Omental fat pad (tissue), 4 donors: ENCODE data around the gene ATP9A. TPM values are rescaled to one million over a fixed set of nuclear protein-coding genes. Genes with fewer than 3 reads are reported as not detected.

ENCODE experiments used
- ATAC-seq: fragments of 150-250 bp; one replicate; pipeline ENCODE4 v1.9.1; 2016; ENCODE audit warnings: mild to moderate bottlenecking, moderate library complexity; ENCODE audit not compliant: low FRiP score
- DNase-seq: peaks from one replicate; pipeline ENCODE4 v3.0.0-alpha.2; 2019; ENCODE audit warnings: low spot score
- CTCF ChIP-seq, 3 donors: fragments of 450-650 bp; IDR thresholded peaks; one replicate each; pipeline ENCODE4 v1.5.1; 2016 to 2017; ENCODE audit warnings: antibody characterized with exemption in 3 of 3, mild to moderate bottlenecking in 3 of 3, moderate library complexity in 2 of 3
- total RNA-seq, 4 donors: library from RNA; depleted of rRNA; stranded (reverse); fragments of >200 nt; gene quantifications; one replicate each; pipeline ENCODE4 v1.1.0, GENCODE V29; 2016

ATP9A gene
- total RNA-seq, 4 donors from 2014 or later, result 16.7 to 129 (median 55.0) TPM

GRCh38 chr20:51801122-51801822 lies 33.1 kb upstream of the ATP9A start:
- DNase-seq, result no peak
- no peak for TF ChIP-seq CTCF (IDR thresholded peaks at IDR 0.05)
- ATAC-seq, result no peak

GRCh38 chr20:51800872-51801121 lies 32.6 kb upstream of the ATP9A start:
- no peak for TF ChIP-seq CTCF (IDR thresholded peaks at IDR 0.05)
- DNase-seq, result no peak
- no peak for ATAC-seq

- DNase-seq, result peak; percentile 45
Observed at GRCh38 chr20:51800060-51800871, 32.1 kb upstream of the ATP9A start.

GRCh38 chr20:51799401-51799860 lies 31.2 kb upstream of the ATP9A start:
- ATAC-seq (no peak), DNase-seq (no peak)
- TF ChIP-seq CTCF (IDR thresholded peaks at IDR 0.05), result no peak

More at GRCh38 chr20:51800060-51800871, 32.1 kb upstream of the ATP9A start:
- peak in 1 of 3 donors; percentile 30 for TF ChIP-seq CTCF (IDR thresholded peaks at IDR 0.05)
- peak; percentile 59 for ATAC-seq

- ATAC-seq (no peak), DNase-seq (no peak)
- no peak for TF ChIP-seq CTCF (IDR thresholded peaks at IDR 0.05)
Observed at GRCh38 chr20:51797357-51798025, 29.3 kb upstream of the ATP9A start.

GRCh38 chr20:51796340-51796739 lies 28.1 kb upstream of the ATP9A start:
- no peak for ATAC-seq
- no peak for TF ChIP-seq CTCF (IDR thresholded peaks at IDR 0.05)
- no peak for DNase-seq
